HepG2 (cell line): ENCODE results near the gene P4HB. TPM values are rescaled to one million over a fixed set of nuclear protein-coding genes. Genes with fewer than 3 reads are reported as not detected.
A peak's percentile ranks its signal among the peaks of the same experiment; 100 is the strongest.

Source experiments
- ARNTL ChIP-seq: sonication (generic); formaldehyde crosslinking; IDR thresholded peaks from 2 replicates; pipeline ENCODE4 v1.4.0; 2020; ENCODE audit warnings: mild to moderate bottlenecking, missing genetic modification reagents
- GTF2F1 ChIP-seq: fragments of 150-350 bp; IDR thresholded peaks from 2 replicates; pipeline ENCODE4 v1.6.1; 2014; ENCODE audit warnings: low read length
- GZF1 ChIP-seq: sonication (generic); formaldehyde crosslinking; IDR thresholded peaks from 2 replicates; pipeline ENCODE4 v1.5.1; 2020; ENCODE audit warnings: mild to moderate bottlenecking, missing genetic modification reagents
- NBN ChIP-seq: fragments of 450-650 bp; conservative IDR thresholded peaks from 2 replicates; pipeline ENCODE4 v1.6.1; 2017
- PRDM15 ChIP-seq: sonication (generic); formaldehyde crosslinking; IDR thresholded peaks from 2 replicates; pipeline ENCODE4 v1.4.0; 2020; ENCODE audit warnings: missing genetic modification reagents
- RARG ChIP-seq: sonication (generic); formaldehyde crosslinking; IDR thresholded peaks from 2 replicates; pipeline ENCODE4 v1.4.0; 2020; ENCODE audit warnings: low read depth, mild to moderate bottlenecking, missing genetic modification reagents
- SMAD1 ChIP-seq: sonication (generic); formaldehyde crosslinking; IDR thresholded peaks from 2 replicates; pipeline ENCODE4 v1.4.0; 2020; ENCODE audit warnings: missing genetic modification reagents, low read depth, mild to moderate bottlenecking, borderline replicate concordance
- TBL1XR1 ChIP-seq: fragments of 150-350 bp; IDR thresholded peaks from 2 replicates; pipeline ENCODE4 v1.6.1; 2014; ENCODE audit warnings: borderline replicate concordance, low read length; ENCODE audit not compliant: partially characterized antibody
- TEAD2 ChIP-seq: sonication (generic); formaldehyde crosslinking; IDR thresholded peaks from 2 replicates; pipeline ENCODE4 v1.9.0; 2021; ENCODE audit warnings: missing genetic modification reagents
- ZBTB43 ChIP-seq: sonication (generic); formaldehyde crosslinking; conservative IDR thresholded peaks from 2 replicates; pipeline ENCODE4 v1.4.0; 2020; ENCODE audit warnings: missing genetic modification reagents
- ZC3H13 ChIP-seq: sonication (generic); formaldehyde crosslinking; IDR thresholded peaks from 2 replicates; pipeline ENCODE4 v1.8.1; 2023; ENCODE audit warnings: mild to moderate bottlenecking, missing genetic modification reagents, moderate library complexity
- ZNF253 ChIP-seq: sonication (generic); formaldehyde crosslinking; IDR thresholded peaks from 2 replicates; pipeline ENCODE4 v1.8.0; 2022; ENCODE audit warnings: mild to moderate bottlenecking, missing genetic modification reagents, borderline replicate concordance
- ZNF318 ChIP-seq: sonication (generic); formaldehyde crosslinking; IDR thresholded peaks from 2 replicates; pipeline ENCODE4 v1.4.0; 2020; ENCODE audit warnings: mild to moderate bottlenecking, missing genetic modification reagents
- ZNF644 ChIP-seq: IDR thresholded peaks from 2 replicates; pipeline ENCODE4 v1.6.1; 2016; ENCODE audit warnings: low read depth
- ZNF879 ChIP-seq: sonication (generic); formaldehyde crosslinking; IDR thresholded peaks from 2 replicates; pipeline ENCODE4 v1.8.1; 2023; ENCODE audit warnings: missing genetic modification reagents
- ZSCAN25 ChIP-seq: sonication (generic); formaldehyde crosslinking; IDR thresholded peaks from 2 replicates; pipeline ENCODE4 v1.8.0; 2022; ENCODE audit warnings: mild to moderate bottlenecking, missing genetic modification reagents
- polyA plus RNA-seq, 8 experiments: library from polyadenylated mRNA; depleted of rRNA in 3 of 8; stranded (reverse) in 7 of 8; unstranded in 1 of 8; fragments of >200 nt; fragmentation: Illumina TruSeq in 4 of 8; extraction: Trizol in 4 of 8; gene quantifications; 2 replicates each; pipeline versions ENCODE4 v1.2.1 to v1.2.3, GENCODE V29; 2011 to 2016; ENCODE audit warnings: low read depth in 4 of 8, missing spikeins in 1 of 8, mixed read lengths in 1 of 8; ENCODE audit not compliant: insufficient read depth in 1 of 8
- total RNA-seq, 5 experiments: library from RNA; depleted of rRNA; stranded (reverse); fragments of >200 nt; fragmentation: Illumina TruSeq; extraction: Trizol; gene quantifications; 2 replicates each; pipeline ENCODE4 v1.2.3, GENCODE V29; 2016; ENCODE audit warnings: low read depth in 1 of 5

P4HB gene
- total and polyA plus RNA-seq, 2 of the 13 experiments (the other 11 are each of a cell fraction or from before 2014, with no cell fraction given) = 185 to 782 TPM

- TF ChIP-seq ZNF318 (CRISPR knock-in tag) (peak; percentile 91; the same call in 1 of the 2 replicates), ZNF644 (no peak), RARG (CRISPR knock-in tag) (no peak; the same call in 1 of the 2 replicates), SMAD1 (CRISPR knock-in tag) (peak; percentile 69; the same call in 1 of the 2 replicates), ARNTL (CRISPR knock-in tag) (peak; percentile 65), NBN (no peak), ZBTB43 (CRISPR knock-in tag) (peak; percentile 75; the same call in 1 of the 2 replicates), GZF1 (CRISPR knock-in tag) (peak; percentile 54; the same call in 1 of the 2 replicates), GTF2F1 (no peak), PRDM15 (CRISPR knock-in tag) (peak; percentile 45; the same call in 1 of the 2 replicates), TEAD2 (CRISPR knock-in tag) (peak; percentile 77), ZNF879 (peak; percentile 56), TBL1XR1 (peak; percentile 67), ZC3H13 (CRISPR knock-in tag) (peak; percentile 96), ZNF253 (CRISPR knock-in tag) (peak; percentile 33; the same call in 1 of the 2 replicates), ZSCAN25 (CRISPR knock-in tag) (no peak; the same call in 1 of the 2 replicates)
These were observed 627 bp upstream of the P4HB start (continued) for GRCh38 chr17:81860756-81861568.
